Body of pancreas (tissue), 4 donors: ENCODE measurements around the gene S1PR2.
"Not testable (repeated sequence)": the region's sequence is repeated elsewhere in the genome, so short reads cannot be mapped to it uniquely, and the experiment has no call there.

ENCODE experiments used
- CTCF ChIP-seq, 7 experiments: fragments of 450-650 bp in 4 of 7; fragments of 200-600 bp in 3 of 7; sonication (generic) in 3 of 7; IDR thresholded peaks; one replicate each; pipeline ENCODE4 v1.5.1; 2016 to 2019; ENCODE audit warnings: antibody characterized with exemption in 7 of 7
- POLR2A ChIP-seq, 3 donors: fragments of 450-650 bp; IDR thresholded peaks; one replicate each; pipeline ENCODE4 v1.6.1; 2016; ENCODE audit warnings: antibody characterized with exemption in 3 of 3, mild to moderate bottlenecking in 2 of 3

- TF ChIP-seq CTCF, POLR2A (IDR thresholded peaks at IDR 0.05): not testable (repeated sequence)
These were observed 10.8 kb upstream of the S1PR2 start for GRCh38 chr19:10241826-10242449.
